Neural cell (in vitro differentiated cells): ENCODE results near the gene INPP5D. TPM values are rescaled to one million over a fixed set of nuclear protein-coding genes. Genes with fewer than 3 reads are reported as not detected.

Experiments
- H2AFZ ChIP-seq: fragments of 200-600, 300-800 bp; sonication (generic), shearing (Covaris generic); 2 replicates; pipeline ENCODE4 v1.6.0; 2014; ENCODE audit warnings: low read depth, mild to moderate bottlenecking, antibody characterized with exemption, low read length, moderate library complexity
- H3F3A ChIP-seq: fragments of 200-600 bp; shearing (Covaris generic); 2 replicates; pipeline ENCODE4 v1.6.1; 2016; ENCODE audit warnings: mild to moderate bottlenecking, moderate library complexity, mixed read lengths, antibody characterized with exemption, low read length; ENCODE audit not compliant: insufficient read depth, poor library complexity, severe bottlenecking
- H3K27ac ChIP-seq: fragments of 200-600, 300-800 bp; sonication (generic), shearing (Covaris generic); 2 replicates; pipeline ENCODE4 v1.5.1; 2014; ENCODE audit warnings: mild to moderate bottlenecking, low read length, moderate library complexity
- H3K27me3 ChIP-seq: fragments of 300-800, 200-600 bp; sonication (generic), shearing (Covaris generic); 2 replicates; pipeline ENCODE4 v1.6.0; 2014; ENCODE audit warnings: mild to moderate bottlenecking, low read depth, low read length, moderate library complexity; ENCODE audit not compliant: insufficient read depth
- H3K36me3 ChIP-seq: fragments of 300-800, 200-600 bp; sonication (generic), shearing (Covaris generic); 2 replicates; pipeline ENCODE4 v1.5.1; 2014; ENCODE audit warnings: mild to moderate bottlenecking, antibody characterized with exemption, low read length, moderate library complexity; ENCODE audit not compliant: insufficient read depth
- H3K4me2 ChIP-seq: fragments of 300-800, 200-600 bp; sonication (generic), shearing (Covaris generic); 2 replicates; pipeline ENCODE4 v1.6.0; 2014; ENCODE audit warnings: mild to moderate bottlenecking, low read length
- H3K4me3 ChIP-seq: fragments of 300-800, 200-600 bp; sonication (generic), shearing (Covaris generic); 2 replicates; pipeline ENCODE4 v1.5.1; 2014; ENCODE audit warnings: mild to moderate bottlenecking, low read length, moderate library complexity
- H3K79me2 ChIP-seq: fragments of 200-600 bp; shearing (Covaris generic); replicated peaks from 2 replicates; pipeline ENCODE4 v1.6.0; 2014; ENCODE audit warnings: mild to moderate bottlenecking, low read length, moderate library complexity; ENCODE audit not compliant: insufficient read depth
- H3K9ac ChIP-seq: fragments of 300-800, 200-600 bp; sonication (generic), shearing (Covaris generic); 2 replicates; pipeline ENCODE4 v1.6.1; 2016; ENCODE audit warnings: mild to moderate bottlenecking, low read length, mixed read lengths
- H3K9me2 ChIP-seq: fragments of 200-600 bp; shearing (Covaris generic); 2 replicates; pipeline ENCODE4 v1.6.1; 2016; ENCODE audit warnings: mild to moderate bottlenecking, low read length, mixed read lengths; ENCODE audit not compliant: insufficient read depth
- H3K9me3 ChIP-seq: fragments of 200-600, 300-800 bp; sonication (generic), shearing (Covaris generic); 2 replicates; pipeline ENCODE4 v1.6.1; 2016; ENCODE audit warnings: mild to moderate bottlenecking, mixed run types, low read length, moderate library complexity, mixed read lengths
- H4K20me1 ChIP-seq: fragments of 200-600 bp; shearing (Covaris generic); 2 replicates; pipeline ENCODE4 v1.6.1; 2016; ENCODE audit warnings: mild to moderate bottlenecking, mixed run types; ENCODE audit not compliant: insufficient read depth
- EP300 ChIP-seq: fragments of 450-650 bp; conservative IDR thresholded peaks from 2 replicates; pipeline ENCODE4 v1.6.1; 2014; ENCODE audit warnings: antibody characterized with exemption, mild to moderate bottlenecking, moderate library complexity; ENCODE audit not compliant: poor library complexity, severe bottlenecking
- EZH2 ChIP-seq: fragments of 200-600, 300-800 bp; shearing (Covaris generic), sonication (generic); IDR thresholded peaks from 2 replicates; pipeline ENCODE4 v1.6.1; 2014; ENCODE audit warnings: antibody characterized with exemption, low read length, borderline replicate concordance, mild to moderate bottlenecking; ENCODE audit not compliant: insufficient read depth, poor library complexity, severe bottlenecking
- MXI1 ChIP-seq: fragments of 450-650 bp; conservative IDR thresholded peaks from 2 replicates; pipeline ENCODE4 v1.6.1; 2014; ENCODE audit warnings: antibody characterized with exemption, mild to moderate bottlenecking; ENCODE audit not compliant: poor library complexity, severe bottlenecking
- POLR2AphosphoS5 ChIP-seq: IDR thresholded peaks from 2 replicates; pipeline ENCODE4 v1.6.1; 2012
- RAD21 ChIP-seq: fragments of 450-650 bp; conservative IDR thresholded peaks from 2 replicates; pipeline ENCODE4 v1.6.1; 2014; ENCODE audit warnings: antibody characterized with exemption, mild to moderate bottlenecking, moderate library complexity
- SMC3 ChIP-seq: fragments of 450-650 bp; conservative IDR thresholded peaks from 2 replicates; pipeline ENCODE4 v1.6.1; 2014; ENCODE audit warnings: antibody characterized with exemption, mild to moderate bottlenecking, moderate library complexity; ENCODE audit not compliant: poor library complexity
- TAF1 ChIP-seq: IDR thresholded peaks from 2 replicates; pipeline ENCODE4 v1.6.1; 2012; ENCODE audit warnings: low read depth
- polyA plus RNA-seq: library from polyadenylated mRNA; depleted of rRNA; stranded (reverse); fragments of >200 nt; gene quantifications from 2 replicates; pipeline ENCODE4 v1.2.3, GENCODE V29; 2014
- TF ChIP-seq, protein P1 (sequence below): IDR thresholded peaks from 2 replicates; pipeline ENCODE4 v1.6.1; 2012; ENCODE audit warnings: borderline replicate concordance
- TF ChIP-seq, protein P2 (sequence below): fragments of 450-650 bp; IDR thresholded peaks from 2 replicates; pipeline ENCODE4 v1.5.1; 2014; ENCODE audit warnings: antibody characterized with exemption, mild to moderate bottlenecking, moderate library complexity; ENCODE audit not compliant: poor library complexity, severe bottlenecking

INPP5D gene
- polyA plus RNA-seq, 1 donor from 2014 or later: not detected

DNA sequence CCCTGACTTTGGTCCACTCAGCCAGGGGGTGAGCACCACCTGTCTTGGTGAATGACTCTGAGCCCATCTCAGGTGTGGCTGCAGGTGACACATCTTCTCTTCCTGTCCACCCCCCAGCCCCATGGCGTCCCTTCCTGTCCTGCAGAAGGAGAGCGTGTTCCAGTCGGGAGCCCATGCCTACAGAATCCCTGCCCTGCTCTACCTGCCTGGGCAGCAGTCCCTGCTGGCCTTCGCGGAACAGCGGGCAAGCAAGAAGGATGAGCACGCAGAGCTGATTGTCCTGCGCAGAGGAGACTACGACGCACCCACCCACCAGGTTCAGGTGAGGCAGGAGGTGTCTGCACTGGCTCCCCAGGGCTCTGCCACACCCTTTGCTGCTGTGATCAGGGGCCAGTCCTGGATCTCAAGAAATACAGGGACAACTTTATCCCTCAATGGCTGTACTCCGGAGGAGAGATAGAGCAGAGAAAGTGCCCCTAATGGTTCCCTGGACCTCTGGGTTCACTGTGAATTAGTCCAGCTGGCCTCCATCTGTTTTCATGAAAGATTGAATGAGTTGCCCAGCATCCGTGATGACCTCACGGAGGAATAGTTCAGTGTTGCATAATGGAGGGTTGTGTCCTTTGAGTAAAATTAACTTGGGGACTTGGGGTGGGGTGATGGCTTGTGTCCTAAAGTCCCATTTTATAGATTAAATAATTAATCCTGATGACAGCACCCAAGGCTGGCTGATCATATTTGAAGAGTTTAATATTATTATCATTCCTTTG, 27.4 kb upstream of the INPP5D start, which contains the start of gene NEU2:
Gene NEU2, plus strand, starts transcription at position 122 of the 770 bp plus-strand sequence. Its CDS starts 0 bp downstream, at position 122.
- no peak within 1 kb of the TSS for H3K4me3 ChIP-seq
- H3K9me2 ChIP-seq: no peaks in the 10 kb centered on the region
- H3K9ac ChIP-seq: no peak within 1 kb of the TSS
- H3K4me2 ChIP-seq: no peak within 1 kb of the TSS
- H2AFZ ChIP-seq: no peak within 1 kb of the TSS
- H3K79me2 ChIP-seq: no peaks in the 10 kb centered on the region
- H3K27me3 ChIP-seq: no peaks in the 10 kb centered on the region
- H3K9me3 ChIP-seq: no peaks in the 10 kb centered on the region
- no peaks in the 10 kb centered on the region for H3F3A ChIP-seq
- no peaks in the 10 kb centered on the region for H4K20me1 ChIP-seq
- no peak within 1 kb of the TSS for H3K27ac ChIP-seq
- TF ChIP-seq RAD21 (no peak), TAF1 (no peak), POLR2AphosphoS5 (no peak), SMC3 (no peak), EP300 (no peak), MXI1 (no peak), EZH2 (no peak)
- TF ChIP-seq, protein P1, sequence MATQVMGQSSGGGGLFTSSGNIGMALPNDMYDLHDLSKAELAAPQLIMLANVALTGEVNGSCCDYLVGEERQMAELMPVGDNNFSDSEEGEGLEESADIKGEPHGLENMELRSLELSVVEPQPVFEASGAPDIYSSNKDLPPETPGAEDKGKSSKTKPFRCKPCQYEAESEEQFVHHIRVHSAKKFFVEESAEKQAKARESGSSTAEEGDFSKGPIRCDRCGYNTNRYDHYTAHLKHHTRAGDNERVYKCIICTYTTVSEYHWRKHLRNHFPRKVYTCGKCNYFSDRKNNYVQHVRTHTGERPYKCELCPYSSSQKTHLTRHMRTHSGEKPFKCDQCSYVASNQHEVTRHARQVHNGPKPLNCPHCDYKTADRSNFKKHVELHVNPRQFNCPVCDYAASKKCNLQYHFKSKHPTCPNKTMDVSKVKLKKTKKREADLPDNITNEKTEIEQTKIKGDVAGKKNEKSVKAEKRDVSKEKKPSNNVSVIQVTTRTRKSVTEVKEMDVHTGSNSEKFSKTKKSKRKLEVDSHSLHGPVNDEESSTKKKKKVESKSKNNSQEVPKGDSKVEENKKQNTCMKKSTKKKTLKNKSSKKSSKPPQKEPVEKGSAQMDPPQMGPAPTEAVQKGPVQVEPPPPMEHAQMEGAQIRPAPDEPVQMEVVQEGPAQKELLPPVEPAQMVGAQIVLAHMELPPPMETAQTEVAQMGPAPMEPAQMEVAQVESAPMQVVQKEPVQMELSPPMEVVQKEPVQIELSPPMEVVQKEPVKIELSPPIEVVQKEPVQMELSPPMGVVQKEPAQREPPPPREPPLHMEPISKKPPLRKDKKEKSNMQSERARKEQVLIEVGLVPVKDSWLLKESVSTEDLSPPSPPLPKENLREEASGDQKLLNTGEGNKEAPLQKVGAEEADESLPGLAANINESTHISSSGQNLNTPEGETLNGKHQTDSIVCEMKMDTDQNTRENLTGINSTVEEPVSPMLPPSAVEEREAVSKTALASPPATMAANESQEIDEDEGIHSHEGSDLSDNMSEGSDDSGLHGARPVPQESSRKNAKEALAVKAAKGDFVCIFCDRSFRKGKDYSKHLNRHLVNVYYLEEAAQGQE: no peak
- TF ChIP-seq, protein P2, sequence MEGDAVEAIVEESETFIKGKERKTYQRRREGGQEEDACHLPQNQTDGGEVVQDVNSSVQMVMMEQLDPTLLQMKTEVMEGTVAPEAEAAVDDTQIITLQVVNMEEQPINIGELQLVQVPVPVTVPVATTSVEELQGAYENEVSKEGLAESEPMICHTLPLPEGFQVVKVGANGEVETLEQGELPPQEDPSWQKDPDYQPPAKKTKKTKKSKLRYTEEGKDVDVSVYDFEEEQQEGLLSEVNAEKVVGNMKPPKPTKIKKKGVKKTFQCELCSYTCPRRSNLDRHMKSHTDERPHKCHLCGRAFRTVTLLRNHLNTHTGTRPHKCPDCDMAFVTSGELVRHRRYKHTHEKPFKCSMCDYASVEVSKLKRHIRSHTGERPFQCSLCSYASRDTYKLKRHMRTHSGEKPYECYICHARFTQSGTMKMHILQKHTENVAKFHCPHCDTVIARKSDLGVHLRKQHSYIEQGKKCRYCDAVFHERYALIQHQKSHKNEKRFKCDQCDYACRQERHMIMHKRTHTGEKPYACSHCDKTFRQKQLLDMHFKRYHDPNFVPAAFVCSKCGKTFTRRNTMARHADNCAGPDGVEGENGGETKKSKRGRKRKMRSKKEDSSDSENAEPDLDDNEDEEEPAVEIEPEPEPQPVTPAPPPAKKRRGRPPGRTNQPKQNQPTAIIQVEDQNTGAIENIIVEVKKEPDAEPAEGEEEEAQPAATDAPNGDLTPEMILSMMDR: no peak
- H3K36me3 ChIP-seq: no peaks in the 10 kb centered on the region

DNA sequence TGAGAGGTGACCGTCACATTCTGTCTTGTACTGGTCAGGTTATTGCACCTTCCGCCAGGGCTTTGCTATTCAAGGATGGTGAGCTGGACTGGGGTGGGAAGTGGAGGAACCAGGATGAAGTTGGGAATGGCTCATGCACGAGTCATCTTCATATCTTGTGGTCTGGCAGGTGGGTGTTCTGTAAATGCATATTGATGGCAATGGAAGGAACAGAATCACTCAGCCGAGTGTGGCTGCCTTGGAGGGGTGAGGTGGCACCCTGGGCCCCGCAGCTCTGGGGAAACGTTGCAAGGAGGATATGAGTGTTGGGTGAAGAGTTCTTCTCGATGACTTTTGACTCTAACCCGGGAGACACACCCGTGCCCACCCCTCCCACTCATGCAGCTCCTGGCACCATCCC, 26.5 kb upstream of the INPP5D start:
- Histone ChIP-seq H3K9me3 (no peaks in the 10 kb centered on the region), H3K27me3 (no peaks in the 10 kb centered on the region), H3K27ac (no peak overlapping the region), H3K9ac (no peak overlapping the region), H2AFZ (no peak overlapping the region), H3K4me2 (no peak overlapping the region), H3K36me3 (no peaks in the 10 kb centered on the region), H3K9me2 (no peaks in the 10 kb centered on the region), H3K79me2 (no peaks in the 10 kb centered on the region), H4K20me1 (no peaks in the 10 kb centered on the region), H3F3A (no peaks in the 10 kb centered on the region), H3K4me3 (no peak overlapping the region)
- TF ChIP-seq TAF1 (no peak), EZH2 (no peak), SMC3 (no peak), POLR2AphosphoS5 (no peak), MXI1 (no peak), EP300 (no peak), RAD21 (no peak)
- TF ChIP-seq, protein P1: no peak
- TF ChIP-seq, protein P2: no peak
